SU-DHL-6 (cell line): ENCODE measurements around the gene PPP1R27.

Source experiments
- H2AFZ ChIP-seq: fragments of 200-600 bp; sonication (generic); 2 replicates; pipeline ENCODE4 v1.6.1; 2014; ENCODE audit warnings: low read depth, mild to moderate bottlenecking, moderate library complexity, mixed read lengths, antibody characterized with exemption, low read length; ENCODE audit not compliant: severe bottlenecking
- H3F3A ChIP-seq: fragments of 200-600 bp; shearing (Covaris generic); 2 replicates; pipeline ENCODE4 v1.6.0; 2016; ENCODE audit warnings: antibody characterized with exemption, mild to moderate bottlenecking; ENCODE audit not compliant: insufficient read depth
- H3K27ac ChIP-seq: fragments of 200-600 bp; sonication (generic); 2 replicates; pipeline ENCODE4 v1.5.1; 2016; ENCODE audit warnings: low read depth, mild to moderate bottlenecking, low read length, moderate library complexity, mixed read lengths
- H3K27me3 ChIP-seq: fragments of 200-600 bp; sonication (generic), shearing (Covaris generic); 2 replicates; pipeline ENCODE4 v1.6.0; 2014; ENCODE audit warnings: mild to moderate bottlenecking, low read length
- H3K36me3 ChIP-seq: fragments of 200-600 bp; sonication (generic); 2 replicates; pipeline ENCODE4 v1.6.1; 2014; ENCODE audit warnings: mild to moderate bottlenecking, low read length, mixed read lengths
- H3K4me2 ChIP-seq: fragments of 300-600, 200-600 bp; shearing (Covaris generic), sonication (generic); 2 replicates; pipeline ENCODE4 v1.6.0; 2014; ENCODE audit warnings: low read length, low read depth, mild to moderate bottlenecking; ENCODE audit not compliant: poor library complexity, severe bottlenecking
- H3K4me3 ChIP-seq: fragments of 200-600 bp; sonication (generic); 2 replicates; pipeline ENCODE4 v1.5.1; 2014; ENCODE audit warnings: antibody characterized with exemption, low read length, mild to moderate bottlenecking, mixed read lengths; ENCODE audit not compliant: insufficient read depth, poor library complexity, severe bottlenecking
- H3K79me2 ChIP-seq: fragments of 200-600 bp; sonication (generic); 2 replicates; pipeline ENCODE4 v1.6.1; 2014; ENCODE audit warnings: mild to moderate bottlenecking, low read length, moderate library complexity; ENCODE audit not compliant: insufficient read depth
- H3K9ac ChIP-seq: fragments of 200-600 bp; sonication (generic); 2 replicates; pipeline ENCODE4 v1.7.0; 2014; ENCODE audit warnings: mild to moderate bottlenecking, low read length
- H3K9me2 ChIP-seq: fragments of 200-600 bp; sonication (generic); replicated peaks from 2 replicates; pipeline ENCODE4 v1.6.1; 2014; ENCODE audit warnings: low read length; ENCODE audit not compliant: insufficient read depth
- H3K9me3 ChIP-seq: fragments of 200-600 bp; sonication (generic); 2 replicates; pipeline ENCODE4 v1.6.1; 2014; ENCODE audit warnings: low read length, mixed read lengths; ENCODE audit not compliant: insufficient read depth
- H4K20me1 ChIP-seq: fragments of 200-600 bp; sonication (generic); 2 replicates; pipeline ENCODE4 v1.6.1; 2014; ENCODE audit warnings: low read depth, mild to moderate bottlenecking, antibody characterized with exemption, low read length, moderate library complexity, mixed read lengths
- EZH2phosphoT487 ChIP-seq: fragments of 200-600 bp; sonication (generic), shearing (Covaris generic); conservative IDR thresholded peaks from 2 replicates; pipeline ENCODE4 v1.6.1; 2018; ENCODE audit warnings: mild to moderate bottlenecking, antibody characterized with exemption, low read length, moderate library complexity, mixed read lengths
- TF ChIP-seq, protein P1 (sequence below): fragments of 200-600 bp; sonication (generic); IDR thresholded peaks from one replicate; pipeline ENCODE4 v1.5.1; 2017; ENCODE audit warnings: antibody characterized with exemption, mild to moderate bottlenecking, low read length, moderate library complexity; ENCODE audit not compliant: insufficient read depth, poor library complexity, severe bottlenecking

Gene PPP1R27

DNA sequence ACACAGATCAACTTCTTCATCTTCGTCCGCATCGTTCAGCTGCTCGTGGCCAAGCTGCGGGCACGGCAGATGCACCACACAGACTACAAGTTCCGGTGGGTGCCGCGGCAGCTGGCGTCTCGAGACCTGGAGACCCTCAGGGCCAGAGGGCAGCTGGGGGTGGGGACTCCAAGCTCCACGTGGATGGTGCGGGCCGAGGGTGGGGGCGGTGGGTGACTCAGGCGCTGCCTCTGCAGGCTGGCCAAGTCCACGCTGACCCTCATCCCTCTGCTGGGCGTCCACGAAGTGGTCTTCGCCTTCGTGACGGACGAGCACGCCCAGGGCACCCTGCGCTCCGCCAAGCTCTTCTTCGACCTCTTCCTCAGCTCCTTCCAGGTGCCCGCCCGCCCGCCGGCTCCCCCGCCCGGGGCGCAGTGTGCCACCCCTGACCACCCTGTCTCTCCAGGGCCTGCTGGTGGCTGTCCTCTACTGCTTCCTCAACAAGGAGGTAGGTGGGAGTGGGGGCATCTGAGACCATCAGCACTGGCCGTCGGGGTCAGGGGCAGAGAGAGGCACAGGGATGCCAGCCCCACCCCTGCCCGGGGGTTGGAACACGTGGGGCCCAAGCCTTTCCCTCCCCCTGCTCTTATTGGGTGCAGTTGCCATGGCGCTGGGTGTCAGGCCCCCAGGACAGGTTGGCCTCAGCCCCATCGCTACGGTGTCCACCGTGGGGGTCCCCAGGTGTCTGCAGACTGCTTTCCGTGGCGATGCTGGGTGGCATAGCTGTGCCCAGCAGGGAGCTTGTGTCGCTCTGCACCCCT lies 22.1 kb downstream of the PPP1R27 start:
- Histone ChIP-seq H3K9ac (no peak overlapping the region), H3K9me2 (no peaks in the 10 kb centered on the region), H3K9me3 (no peaks in the 10 kb centered on the region), H3K27ac (no peak overlapping the region), H2AFZ (no peak overlapping the region), H3K79me2 (no peaks in the 10 kb centered on the region), H4K20me1 (no peaks in the 10 kb centered on the region), H3K27me3 (no peaks in the 10 kb centered on the region), H3K36me3 (no peaks in the 10 kb centered on the region), H3F3A (no peaks in the 10 kb centered on the region), H3K4me3 (no peak overlapping the region), H3K4me2 (no peak overlapping the region)
- no peak for TF ChIP-seq EZH2phosphoT487
- TF ChIP-seq, protein P1, sequence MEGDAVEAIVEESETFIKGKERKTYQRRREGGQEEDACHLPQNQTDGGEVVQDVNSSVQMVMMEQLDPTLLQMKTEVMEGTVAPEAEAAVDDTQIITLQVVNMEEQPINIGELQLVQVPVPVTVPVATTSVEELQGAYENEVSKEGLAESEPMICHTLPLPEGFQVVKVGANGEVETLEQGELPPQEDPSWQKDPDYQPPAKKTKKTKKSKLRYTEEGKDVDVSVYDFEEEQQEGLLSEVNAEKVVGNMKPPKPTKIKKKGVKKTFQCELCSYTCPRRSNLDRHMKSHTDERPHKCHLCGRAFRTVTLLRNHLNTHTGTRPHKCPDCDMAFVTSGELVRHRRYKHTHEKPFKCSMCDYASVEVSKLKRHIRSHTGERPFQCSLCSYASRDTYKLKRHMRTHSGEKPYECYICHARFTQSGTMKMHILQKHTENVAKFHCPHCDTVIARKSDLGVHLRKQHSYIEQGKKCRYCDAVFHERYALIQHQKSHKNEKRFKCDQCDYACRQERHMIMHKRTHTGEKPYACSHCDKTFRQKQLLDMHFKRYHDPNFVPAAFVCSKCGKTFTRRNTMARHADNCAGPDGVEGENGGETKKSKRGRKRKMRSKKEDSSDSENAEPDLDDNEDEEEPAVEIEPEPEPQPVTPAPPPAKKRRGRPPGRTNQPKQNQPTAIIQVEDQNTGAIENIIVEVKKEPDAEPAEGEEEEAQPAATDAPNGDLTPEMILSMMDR = no peak

DNA sequence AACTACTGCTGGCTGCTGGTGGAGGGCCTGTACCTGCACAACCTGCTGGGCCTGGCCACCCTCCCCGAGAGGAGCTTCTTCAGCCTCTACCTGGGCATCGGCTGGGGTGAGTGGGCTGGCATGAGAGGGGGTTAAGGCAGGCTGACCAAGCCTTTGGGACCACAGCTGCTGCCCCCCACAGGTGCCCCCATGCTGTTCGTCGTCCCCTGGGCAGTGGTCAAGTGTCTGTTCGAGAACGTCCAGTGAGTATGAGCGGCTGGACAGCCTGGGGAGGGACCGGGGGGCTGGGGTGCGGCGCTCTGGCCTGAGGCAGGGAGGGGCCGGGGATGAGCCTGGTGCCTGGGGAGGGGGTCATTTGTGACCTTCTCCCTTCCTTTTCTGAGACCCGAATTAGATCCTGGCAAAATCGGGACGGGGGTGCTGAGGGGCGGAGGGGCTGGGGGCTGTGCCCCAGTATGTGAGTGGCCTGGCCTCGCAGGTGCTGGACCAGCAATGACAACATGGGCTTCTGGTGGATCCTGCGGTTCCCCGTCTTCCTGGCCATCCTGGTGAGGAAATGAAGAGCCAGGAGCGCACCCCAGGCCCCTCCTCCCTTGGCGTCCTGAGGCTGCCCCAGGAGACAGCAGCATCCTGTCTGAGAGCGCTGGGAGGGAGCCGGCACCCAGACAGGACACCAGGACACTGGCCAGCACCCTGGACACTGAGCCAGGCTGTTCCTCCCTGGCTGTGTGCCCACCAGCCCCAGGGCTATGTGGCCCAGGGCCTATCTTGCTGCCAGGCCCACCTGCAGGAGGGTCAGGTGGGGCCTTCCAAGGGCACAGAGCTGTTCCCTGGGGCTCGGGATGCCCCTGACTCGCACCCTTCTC lies 22.9 kb downstream of the PPP1R27 start:
- Histone ChIP-seq H3K9me2 (no peaks in the 10 kb centered on the region), H3K27me3 (no peaks in the 10 kb centered on the region), H3K9me3 (no peaks in the 10 kb centered on the region), H3K9ac (no peak overlapping the region), H3K4me3 (no peak overlapping the region), H3F3A (no peaks in the 10 kb centered on the region), H3K79me2 (no peaks in the 10 kb centered on the region), H2AFZ (no peak overlapping the region), H3K27ac (no peak overlapping the region), H3K4me2 (no peak overlapping the region), H3K36me3 (no peaks in the 10 kb centered on the region), H4K20me1 (no peaks in the 10 kb centered on the region)
- TF ChIP-seq, protein P1 = no peak
- TF ChIP-seq EZH2phosphoT487 = no peak

DNA sequence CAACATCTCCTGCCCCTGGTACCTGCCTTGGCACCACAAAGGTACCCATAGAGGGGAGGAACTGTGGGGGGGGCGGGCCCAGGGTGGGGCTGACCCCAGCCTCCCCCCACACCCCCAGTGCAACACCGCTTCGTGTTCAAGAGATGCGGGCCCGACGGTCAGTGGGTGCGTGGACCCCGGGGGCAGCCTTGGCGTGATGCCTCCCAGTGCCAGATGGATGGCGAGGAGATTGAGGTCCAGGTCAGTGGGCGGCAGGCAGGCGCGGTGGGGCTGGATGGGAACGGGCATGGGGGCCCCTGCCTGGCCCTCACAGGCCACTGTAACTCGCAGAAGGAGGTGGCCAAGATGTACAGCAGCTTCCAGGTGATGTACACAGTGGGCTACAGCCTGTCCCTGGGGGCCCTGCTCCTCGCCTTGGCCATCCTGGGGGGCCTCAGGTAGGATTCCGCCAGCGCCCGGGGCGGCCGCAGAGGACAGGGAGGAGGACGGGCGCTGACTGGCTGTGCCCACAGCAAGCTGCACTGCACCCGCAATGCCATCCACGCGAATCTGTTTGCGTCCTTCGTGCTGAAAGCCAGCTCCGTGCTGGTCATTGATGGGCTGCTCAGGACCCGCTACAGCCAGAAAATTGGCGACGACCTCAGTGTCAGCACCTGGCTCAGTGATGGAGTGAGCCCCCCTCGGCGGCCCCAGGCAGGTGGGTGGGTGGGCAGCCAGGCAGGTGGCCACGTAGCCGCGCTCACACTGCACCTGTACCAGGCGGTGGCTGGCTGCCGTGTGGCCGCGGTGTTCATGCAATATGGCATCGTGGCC lies 23.8 kb downstream of the PPP1R27 start:
- no peaks in the 10 kb centered on the region for H3K9me2 ChIP-seq
- no peaks in the 10 kb centered on the region for H4K20me1 ChIP-seq
- no peaks in the 10 kb centered on the region for H3F3A ChIP-seq
- H3K36me3 ChIP-seq = no peaks in the 10 kb centered on the region
- no peak overlapping the region for H3K4me2 ChIP-seq
- H2AFZ ChIP-seq = no peak overlapping the region
- H3K9ac ChIP-seq = no peak overlapping the region
- H3K79me2 ChIP-seq = no peaks in the 10 kb centered on the region
- no peaks in the 10 kb centered on the region for H3K9me3 ChIP-seq
- no peak overlapping the region for H3K27ac ChIP-seq
- no peaks in the 10 kb centered on the region for H3K27me3 ChIP-seq
- H3K4me3 ChIP-seq = no peak overlapping the region
- TF ChIP-seq EZH2phosphoT487 = no peak
- TF ChIP-seq, protein P1 = no peak
